GM19193 (cell line): ENCODE results near the gene CDH11.

Source experiments
- POLR2A ChIP-seq: IDR thresholded peaks from 4 replicates; pipeline ENCODE4 v1.6.1; 2011; ENCODE audit not compliant: insufficient read depth, insufficient read length; ENCODE audit errors: extremely low read depth

Gene CDH11

GRCh38 chr16:65023802-65024201, 98.1 kb downstream of the CDH11 start:
- no peak for TF ChIP-seq POLR2A

GRCh38 chr16:65021852-65022595, 99.8 kb downstream of the CDH11 start:
- TF ChIP-seq POLR2A = no peak

GRCh38 chr16:65016754-65017153, 105.1 kb downstream of the CDH11 start:
- TF ChIP-seq POLR2A = no peak

DNA sequence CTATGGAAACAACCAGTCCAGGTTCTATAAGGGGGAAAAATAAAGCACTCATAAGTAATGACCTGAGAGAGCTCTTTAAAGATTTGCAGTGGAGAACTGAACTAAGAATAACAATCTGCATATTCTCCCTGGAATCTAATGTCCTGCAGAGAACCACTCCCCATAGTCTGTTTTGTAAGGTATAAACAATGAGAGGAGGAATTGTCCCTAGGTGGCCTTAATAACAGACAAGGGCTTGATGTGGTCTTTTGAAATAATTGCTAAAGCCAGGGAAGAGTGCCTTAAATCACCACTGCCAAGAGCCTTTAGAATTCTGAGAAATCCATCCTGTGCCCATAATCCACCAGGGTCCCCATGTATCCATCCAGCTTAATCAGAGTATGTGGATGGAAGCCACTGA, 106.3 kb downstream of the CDH11 start:
- TF ChIP-seq POLR2A = no peak

DNA sequence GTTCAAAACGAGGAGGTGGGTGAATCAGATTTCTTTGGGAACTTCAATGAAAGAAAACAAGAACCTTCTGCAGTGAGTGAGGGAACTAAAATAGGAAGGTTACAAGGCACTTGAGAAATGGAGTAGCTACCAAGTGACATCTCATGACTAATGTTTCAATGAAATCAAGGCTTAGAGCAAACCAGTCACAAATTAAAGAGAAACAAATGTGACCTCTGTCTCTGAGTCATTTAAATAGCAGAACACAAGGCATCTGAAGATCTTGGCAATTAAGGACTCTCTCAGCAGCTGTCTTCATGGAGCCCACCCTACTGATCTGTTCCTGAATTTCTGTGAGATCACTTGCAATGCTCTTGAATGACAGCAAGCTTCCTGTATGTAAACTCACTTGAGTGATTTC, 109.5 kb downstream of the CDH11 start:
- no peak for TF ChIP-seq POLR2A

GRCh38 chr16:65010125-65010524, 111.7 kb downstream of the CDH11 start:
- no peak for TF ChIP-seq POLR2A

DNA sequence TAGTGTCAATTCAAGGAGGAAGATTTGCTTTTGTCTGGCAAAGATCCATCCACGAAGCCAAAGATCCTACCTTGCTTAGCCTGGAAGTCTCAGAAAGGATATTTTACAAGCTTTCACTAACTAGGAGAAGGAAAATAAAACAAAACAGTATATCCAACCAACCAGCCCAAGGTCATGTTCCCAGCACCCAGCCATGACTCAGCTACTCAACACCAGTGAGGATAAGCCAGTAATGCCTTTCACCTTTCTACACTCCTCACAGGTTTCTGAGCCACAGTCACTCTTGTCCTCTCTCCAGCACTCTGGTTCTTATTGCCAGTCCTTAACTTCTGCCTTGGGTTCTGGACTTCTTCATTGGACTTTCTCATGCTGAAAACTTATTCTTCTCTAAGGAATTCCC, 116.2 kb downstream of the CDH11 start:
- TF ChIP-seq POLR2A = no peak

DNA sequence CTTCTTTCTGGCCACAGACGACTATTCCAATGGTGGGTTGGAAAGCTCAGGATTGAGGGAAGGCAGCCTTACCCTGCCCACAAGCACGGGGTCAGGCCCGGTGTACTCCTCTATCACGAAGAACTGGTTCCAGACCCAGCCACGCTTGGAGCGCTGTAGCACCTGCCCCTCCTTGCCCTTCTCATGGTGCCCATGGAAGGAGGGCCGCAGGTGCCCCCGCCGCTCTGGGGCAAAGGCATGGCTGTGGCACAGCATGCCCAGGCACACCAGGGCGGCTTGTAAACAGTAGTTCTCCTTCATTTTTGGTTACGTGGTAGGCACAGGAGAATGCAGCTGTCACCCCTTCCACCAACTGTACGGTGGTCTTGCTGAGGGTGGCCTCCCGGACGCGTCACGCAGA, 117.3 kb downstream of the CDH11 start:
- no peak for TF ChIP-seq POLR2A

DNA sequence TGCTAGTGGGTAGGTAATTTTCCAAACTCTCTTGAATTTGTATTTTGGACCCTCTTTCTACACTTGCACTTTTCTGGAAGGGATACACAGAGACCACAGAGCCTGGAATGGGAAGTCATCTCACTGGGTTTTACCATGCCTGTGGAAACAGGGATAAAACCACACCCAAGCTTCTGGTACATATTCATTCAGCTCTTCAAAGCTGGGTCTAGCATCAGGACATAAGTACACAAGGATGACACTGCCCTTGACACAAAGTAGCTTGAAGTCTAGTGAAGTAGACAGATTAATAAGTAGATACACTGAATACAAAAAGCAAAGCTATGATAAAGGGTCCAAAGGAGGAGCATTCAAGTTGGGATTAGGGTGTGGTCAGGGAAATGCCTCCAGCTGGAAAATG, 118.2 kb downstream of the CDH11 start:
- TF ChIP-seq POLR2A = no peak

GRCh38 chr16:65002265-65002664, 119.6 kb downstream of the CDH11 start:
- no peak for TF ChIP-seq POLR2A

GRCh38 chr16:65000654-65001053, 121.2 kb downstream of the CDH11 start:
- no peak for TF ChIP-seq POLR2A

DNA sequence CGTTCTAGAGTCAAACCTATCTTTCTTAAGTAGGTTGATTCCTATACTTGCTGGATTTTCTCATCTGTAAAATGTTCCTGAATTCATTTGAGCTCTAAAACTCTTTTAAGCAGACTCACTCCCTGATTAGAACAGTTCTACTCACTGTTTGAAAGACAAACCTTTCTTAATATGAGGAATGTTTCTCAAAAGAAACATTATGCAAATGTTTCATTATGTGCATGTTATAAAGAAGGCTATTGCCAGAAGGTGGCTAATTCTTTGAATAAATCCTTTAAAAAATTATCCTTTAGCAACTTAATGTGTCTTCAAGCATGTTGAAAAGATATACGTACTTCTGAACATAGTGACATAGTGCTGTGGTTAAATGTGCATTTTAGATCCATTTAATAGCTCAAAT, 124.1 kb downstream of the CDH11 start:
- TF ChIP-seq POLR2A = no peak

DNA sequence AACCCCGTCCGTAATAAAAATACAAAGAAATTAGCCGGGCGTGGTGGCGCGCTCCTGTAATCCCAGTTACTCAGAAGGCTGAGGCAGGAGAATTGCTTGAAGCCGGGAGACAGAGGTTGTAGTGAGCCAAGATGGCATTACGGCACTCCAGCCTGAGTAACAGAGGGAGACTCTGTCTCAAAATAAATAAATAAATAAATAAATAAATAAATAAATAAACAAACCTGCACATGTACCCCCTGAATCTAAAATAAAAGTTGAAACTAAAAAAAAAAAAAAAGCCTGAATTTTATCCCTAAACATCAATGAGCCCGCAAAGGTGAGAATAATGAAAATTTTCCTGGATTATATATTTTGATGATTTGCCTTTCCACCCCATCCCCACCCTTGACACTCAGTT, 124.7 kb downstream of the CDH11 start:
- TF ChIP-seq POLR2A = no peak

DNA sequence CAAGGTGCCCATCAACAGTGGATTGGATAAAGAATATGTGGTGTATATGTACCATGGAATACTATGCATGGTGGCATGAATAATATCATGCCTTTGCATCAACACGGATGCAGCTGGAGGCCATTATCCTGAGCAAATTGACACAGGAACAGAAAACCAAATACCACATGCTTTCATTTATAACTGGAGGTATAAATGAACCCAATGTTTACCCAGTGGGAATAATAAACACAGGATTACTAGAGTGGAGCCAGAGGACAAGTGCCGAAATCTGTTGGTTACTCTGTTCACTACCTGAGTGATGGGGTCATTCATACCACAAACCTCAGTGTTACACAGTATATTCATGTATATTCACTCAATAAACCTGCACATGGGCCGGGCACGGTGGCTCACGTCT, 125.2 kb downstream of the CDH11 start:
- no peak for TF ChIP-seq POLR2A

DNA sequence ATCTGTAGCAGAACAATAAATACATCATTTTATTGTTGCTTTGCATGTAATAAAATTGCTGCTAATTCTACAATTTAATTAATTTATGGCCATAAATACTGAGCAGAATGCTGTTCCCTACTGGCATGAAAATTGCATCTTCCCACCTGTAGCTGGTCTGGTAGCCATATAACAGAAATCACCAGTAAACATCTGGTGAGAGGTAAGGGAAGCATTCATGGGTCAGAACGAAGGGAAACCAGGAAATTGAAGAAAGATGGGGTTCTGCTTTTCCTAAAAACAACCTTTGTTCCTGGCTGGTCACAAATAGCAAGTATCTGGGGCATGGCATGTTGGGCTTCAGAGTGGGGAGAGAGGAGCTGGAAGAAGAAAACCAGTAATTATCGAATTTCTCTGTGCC, 128.4 kb downstream of the CDH11 start:
- no peak for TF ChIP-seq POLR2A

- no peak for TF ChIP-seq POLR2A
Observed at GRCh38 chr16:64991001-64991400, 130.9 kb downstream of the CDH11 start.

- TF ChIP-seq POLR2A = no peak
Observed at GRCh38 chr16:64990101-64990500, 131.8 kb downstream of the CDH11 start.
